ENCODE data around the gene ENTPD3.

The ENTPD3 gene

GRCh38 chr3:40369716-40370115 lies 17.3 kb upstream of the ENTPD3 start:
- Histone ChIP-seq H3K9me3 (0 out of 2 replicates have a peak, but pooled peaks cover 6% of the 10 kb centered on the region), H3K36me3 (no peaks in the 10 kb centered on the region), H3K27ac (no peak overlapping the region), H3K4me1 (no peaks in the 10 kb centered on the region), H3K9ac (no peak overlapping the region), H4K20me1 (no peaks in the 10 kb centered on the region), H3K27me3 (no peaks in the 10 kb centered on the region), H3K4me2 (no peak overlapping the region), H3K4me3 (no peak overlapping the region)
- no peak for TF ChIP-seq Cebpa-rat (IDR thresholded peaks at IDR 0.05)

GRCh38 chr3:40377822-40378221 lies 9.2 kb upstream of the ENTPD3 start:
- H3K9ac ChIP-seq = no peak overlapping the region
- no peak overlapping the region for H3K27ac ChIP-seq
- no peak overlapping the region for H3K4me3 ChIP-seq
- H3K36me3 ChIP-seq = no peaks in the 10 kb centered on the region
- H3K4me1 ChIP-seq = no peaks in the 10 kb centered on the region
- H3K27me3 ChIP-seq = no peaks in the 10 kb centered on the region
- H3K9me3 ChIP-seq = peaks cover 7% of the 10 kb centered on the region; the same call in 1 of the 2 replicates
- no peak overlapping the region for H3K4me2 ChIP-seq
- no peaks in the 10 kb centered on the region for H4K20me1 ChIP-seq
- TF ChIP-seq Cebpa-rat (IDR thresholded peaks at IDR 0.05) = no peak

GRCh38 chr3:40379674-40380306 lies 7.2 kb upstream of the ENTPD3 start:
- Histone ChIP-seq H3K9ac (no peak overlapping the region), H3K4me2 (no peak overlapping the region), H3K9me3 (peaks cover 7% of the 10 kb centered on the region; the same call in 1 of the 2 replicates), H3K27me3 (no peaks in the 10 kb centered on the region), H4K20me1 (no peaks in the 10 kb centered on the region), H3K4me1 (no peaks in the 10 kb centered on the region), H3K4me3 (no peak overlapping the region), H3K27ac (no peak overlapping the region), H3K36me3 (no peaks in the 10 kb centered on the region)
- TF ChIP-seq Cebpa-rat (IDR thresholded peaks at IDR 0.05) = no peak

- Histone ChIP-seq H4K20me1 (no peaks in the 10 kb centered on the region), H3K9me3 (peaks cover 11% of the 10 kb centered on the region; the same call in 1 of the 2 replicates), H3K27me3 (no peaks in the 10 kb centered on the region), H3K27ac (no peak overlapping the region), H3K4me2 (no peak overlapping the region), H3K9ac (no peak overlapping the region), H3K36me3 (no peaks in the 10 kb centered on the region), H3K4me1 (no peaks in the 10 kb centered on the region), H3K4me3 (no peak overlapping the region)
- TF ChIP-seq Cebpa-rat (IDR thresholded peaks at IDR 0.05) = no peak
These were observed 4.9 kb upstream of the ENTPD3 start for GRCh38 chr3:40381904-40382616.

GRCh38 chr3:40382617-40382979 lies 4.4 kb upstream of the ENTPD3 start:
- Histone ChIP-seq H3K9me3 (peaks cover 15% of the 10 kb centered on the region; the same call in 1 of the 2 replicates), H3K4me1 (no peaks in the 10 kb centered on the region), H3K36me3 (no peaks in the 10 kb centered on the region), H3K27me3 (no peaks in the 10 kb centered on the region), H3K4me2 (no peak overlapping the region), H4K20me1 (no peaks in the 10 kb centered on the region), H3K27ac (no peak overlapping the region), H3K9ac (no peak overlapping the region), H3K4me3 (no peak overlapping the region)
- TF ChIP-seq Cebpa-rat (IDR thresholded peaks at IDR 0.05) = no peak

- no peak overlapping the region for H3K9ac ChIP-seq
- no peak overlapping the region for H3K4me3 ChIP-seq
- H3K27ac ChIP-seq = no peak overlapping the region
- H3K36me3 ChIP-seq = no peaks in the 10 kb centered on the region
- TF ChIP-seq Cebpa-rat (IDR thresholded peaks at IDR 0.05) = no peak
- H4K20me1 ChIP-seq = no peaks in the 10 kb centered on the region
- no peaks in the 10 kb centered on the region for H3K27me3 ChIP-seq
- peaks cover 8% of the 10 kb centered on the region; the same call in 1 of the 2 replicates for H3K9me3 ChIP-seq
- H3K4me2 ChIP-seq = no peak overlapping the region
- no peaks in the 10 kb centered on the region for H3K4me1 ChIP-seq
These were observed 771 bp upstream of the ENTPD3 start for GRCh38 chr3:40386213-40386612.

GRCh38 chr3:40387895-40388254 lies 891 bp downstream of the ENTPD3 start:
- Histone ChIP-seq H3K4me1 (no peaks in the 10 kb centered on the region), H3K9ac (no peak overlapping the region), H3K27ac (no peak overlapping the region), H4K20me1 (no peaks in the 10 kb centered on the region), H3K9me3 (peaks cover 8% of the 10 kb centered on the region; the same call in 1 of the 2 replicates), H3K4me2 (no peak overlapping the region), H3K27me3 (no peaks in the 10 kb centered on the region), H3K36me3 (no peaks in the 10 kb centered on the region), H3K4me3 (no peak overlapping the region)
- no peak for TF ChIP-seq Cebpa-rat (IDR thresholded peaks at IDR 0.05)

- Histone ChIP-seq H3K27me3 (no peaks in the 10 kb centered on the region), H3K9ac (no peak overlapping the region), H4K20me1 (no peaks in the 10 kb centered on the region), H3K36me3 (no peaks in the 10 kb centered on the region), H3K4me1 (no peaks in the 10 kb centered on the region), H3K4me2 (no peak overlapping the region), H3K4me3 (no peak overlapping the region), H3K27ac (no peak overlapping the region), H3K9me3 (0 out of 2 replicates have a peak, but pooled peaks cover 5% of the 10 kb centered on the region)
- TF ChIP-seq Cebpa-rat (IDR thresholded peaks at IDR 0.05) = no peak
These were observed 9.4 kb downstream of the ENTPD3 start for GRCh38 chr3:40396406-40396805.

- Histone ChIP-seq H3K36me3 (no peaks in the 10 kb centered on the region), H3K9me3 (0 out of 2 replicates have a peak, but pooled peaks cover 5% of the 10 kb centered on the region), H3K4me1 (no peaks in the 10 kb centered on the region), H3K9ac (no peak overlapping the region), H3K4me2 (no peak overlapping the region), H3K27me3 (no peaks in the 10 kb centered on the region), H4K20me1 (no peaks in the 10 kb centered on the region), H3K4me3 (no peak overlapping the region), H3K27ac (no peak overlapping the region)
- no peak for TF ChIP-seq Cebpa-rat (IDR thresholded peaks at IDR 0.05)
These were observed 10.1 kb downstream of the ENTPD3 start for GRCh38 chr3:40397129-40397528.

GRCh38 chr3:40397912-40398311 lies 10.9 kb downstream of the ENTPD3 start:
- H3K4me2 ChIP-seq = no peak overlapping the region
- H3K9ac ChIP-seq = no peak overlapping the region
- no peak overlapping the region for H3K27ac ChIP-seq
- H3K27me3 ChIP-seq = no peaks in the 10 kb centered on the region
- no peaks in the 10 kb centered on the region for H3K4me1 ChIP-seq
- no peaks in the 10 kb centered on the region for H4K20me1 ChIP-seq
- TF ChIP-seq Cebpa-rat (IDR thresholded peaks at IDR 0.05) = no peak
- no peaks in the 10 kb centered on the region for H3K36me3 ChIP-seq
- H3K9me3 ChIP-seq = 0 out of 2 replicates have a peak, but pooled peaks cover 5% of the 10 kb centered on the region
- H3K4me3 ChIP-seq = no peak overlapping the region

Data from BLaER1 (cell line).